ENCODE measurements around the gene LDLRAD4. TPM values are rescaled to one million over a fixed set of nuclear protein-coding genes. Genes with fewer than 3 reads are reported as not detected.

LDLRAD4 gene
- total and polyA plus RNA-seq, 8 donors, result 2.0 to 47.9 (median 9.0) TPM

GRCh38 chr18:13538630-13539029 lies 320.1 kb downstream of the LDLRAD4 start:
- 63 to 91% (median 90%) methylated on average over 2 of the region's 2 CpGs for WGBS, 5 donors
- DNase-seq, result no peak
- TF ChIP-seq CTCF (IDR thresholded peaks at IDR 0.05), result no peak
- TF ChIP-seq POLR2AphosphoS5 (IDR thresholded peaks at IDR 0.05), result no peak
- TF ChIP-seq POLR2A (IDR thresholded peaks at IDR 0.05), result no peak
- no peak for TF ChIP-seq EP300 (IDR thresholded peaks at IDR 0.05)
- H3K4me1 ChIP-seq, result peaks cover 25 to 67% (median 53%) of the 10 kb centered on the region in 4 donors
- no peaks in the 10 kb centered on the region for H3K9me3 ChIP-seq
- no peak overlapping the region for H3K4me3 ChIP-seq
- intact Hi-C loops (cut with DNase I; ENCODE audit: low total_unique reads), result no loop called here
- H3K27ac ChIP-seq, result peak overlapping the region in 3 of 5 donors; percentile 21 to 66 (median 47)
- H3K36me3 ChIP-seq, result no peaks in the 10 kb centered on the region
- no peaks in the 10 kb centered on the region for H3K27me3 ChIP-seq

- peak in 1 of 2 donors; percentile 60 for DNase-seq
- TF ChIP-seq POLR2AphosphoS5 (IDR thresholded peaks at IDR 0.05) (no peak), EP300 (IDR thresholded peaks at IDR 0.05) (no peak), CTCF (IDR thresholded peaks at IDR 0.05) (no peak), POLR2A (IDR thresholded peaks at IDR 0.05) (no peak)
- H3K27me3 ChIP-seq, result no peaks in the 10 kb centered on the region
- 23 to 37% (median 32%) methylated on average over 6 of the region's 6 CpGs for WGBS, 5 donors
- intact Hi-C loops (cut with DNase I; ENCODE audit: low total_unique reads), result no loop called here
- no peaks in the 10 kb centered on the region for H3K36me3 ChIP-seq
- H3K4me3 ChIP-seq, result no peak overlapping the region
- peaks cover 25 to 70% (median 56%) of the 10 kb centered on the region in 4 donors for H3K4me1 ChIP-seq
- peak overlapping the region in 3 of 5 donors; percentile 21 to 66 (median 47) for H3K27ac ChIP-seq
- no peaks in the 10 kb centered on the region for H3K9me3 ChIP-seq
Observed at GRCh38 chr18:13539050-13539449, 320.5 kb downstream of the LDLRAD4 start.

GRCh38 chr18:13539843-13540476 lies 321.4 kb downstream of the LDLRAD4 start:
- no peaks in the 10 kb centered on the region for H3K9me3 ChIP-seq
- no peak for TF ChIP-seq EP300 (IDR thresholded peaks at IDR 0.05)
- no peak for TF ChIP-seq POLR2AphosphoS5 (IDR thresholded peaks at IDR 0.05)
- H3K27ac ChIP-seq, result peak overlapping the region; percentile 13 to 67 (median 30)
- no peak for DNase-seq
- H3K4me1 ChIP-seq, result peaks cover 25 to 72% (median 57%) of the 10 kb centered on the region in 4 donors
- H3K36me3 ChIP-seq, result no peaks in the 10 kb centered on the region
- intact Hi-C loops (cut with DNase I; ENCODE audit: low total_unique reads), result no loop called here
- 21 to 46% (median 23%) methylated on average over 4 of the region's 4 CpGs for WGBS, 5 donors
- no peak overlapping the region for H3K4me3 ChIP-seq
- no peaks in the 10 kb centered on the region for H3K27me3 ChIP-seq

- peak overlapping the region in 3 of 5 donors; percentile 4 to 67 (median 25) for H3K27ac ChIP-seq
- H3K4me3 ChIP-seq, result no peak overlapping the region
- H3K36me3 ChIP-seq, result no peaks in the 10 kb centered on the region
- H3K4me1 ChIP-seq, result peaks cover 25 to 72% (median 57%) of the 10 kb centered on the region in 4 donors
- TF ChIP-seq EP300 (IDR thresholded peaks at IDR 0.05) (no peak), POLR2AphosphoS5 (IDR thresholded peaks at IDR 0.05) (no peak), CTCF (IDR thresholded peaks at IDR 0.05) (no peak), POLR2A (IDR thresholded peaks at IDR 0.05) (no peak)
- no peaks in the 10 kb centered on the region for H3K27me3 ChIP-seq
- 66 to 73% (median 69%) methylated on average over 11 to 12 of the region's 12 CpGs for WGBS, 5 donors
- H3K9me3 ChIP-seq, result no peaks in the 10 kb centered on the region
- intact Hi-C loops (cut with DNase I; ENCODE audit: low total_unique reads), result no loop called here
- DNase-seq, result peak in 1 of 2 donors; percentile 40
Observed at GRCh38 chr18:13540477-13541182, 322.1 kb downstream of the LDLRAD4 start.

Data from stomach (tissue), 9 donors.